HEK293 (cell line): ENCODE measurements around the gene ZBTB38.

ENCODE experiments used
- CTCF ChIA-PET: fragments of 350-600 bp; formaldehyde crosslinking; extraction: SDS; loops from one replicate; lab custom pipeline; 2021; ENCODE audit warnings: antibody characterized with exemption; lab: Yijun Ruan, JAX
- POLR2A ChIA-PET: fragments of 300-600 bp; formaldehyde crosslinking; extraction: SDS; loops from one replicate; lab custom pipeline; 2020; ENCODE audit warnings: antibody characterized with exemption, inconsistent platforms; lab: Yijun Ruan, JAX
- H3K27ac ChIP-seq: fragments of 200-500 bp; sonication (Bioruptor generic); 2 replicates; pipeline ENCODE4 v1.5.1; 2014; ENCODE audit warnings: low read depth, low read length, control low read depth, inconsistent platforms; ENCODE audit errors: extremely low read depth
- H3K36me3 ChIP-seq, 2 experiments: fragments of 200-500 bp in 1 of 2; sonication (Bioruptor generic) in 1 of 2; 1 replicate in 1 of 2; 2 replicates in 1 of 2; pipeline ENCODE4 v1.5.1; 2014 to 2017; ENCODE audit warnings: inconsistent platforms in 2 of 2, low read length in 2 of 2; ENCODE audit not compliant: control insufficient read depth in 2 of 2, insufficient read depth in 1 of 2
- H3K4me1 ChIP-seq: fragments of 200-500 bp; sonication (Bioruptor generic); 2 replicates; pipeline ENCODE4 v1.5.1; 2014; ENCODE audit warnings: mild to moderate bottlenecking, low read length, inconsistent platforms; ENCODE audit not compliant: control insufficient read depth, insufficient read depth
- H3K4me3 ChIP-seq: 2 replicates; pipeline ENCODE4 v1.5.1; 2011; ENCODE audit warnings: low read depth, mild to moderate bottlenecking, control low read depth, low read length, moderate library complexity
- H3K9me3 ChIP-seq: fragments of 200-500 bp; sonication (Bioruptor generic); 2 replicates; pipeline ENCODE4 v1.5.1; 2014; ENCODE audit warnings: low read depth, low read length, inconsistent platforms; ENCODE audit not compliant: control insufficient read depth, insufficient read depth
- BCL11B ChIP-seq: fragments of 450-650 bp; formaldehyde crosslinking; IDR thresholded peaks from 2 replicates; pipeline ENCODE4 v1.5.1; 2016; ENCODE audit warnings: low read depth, missing biosample characterization, missing genetic modification characterization
- GLI4 ChIP-seq: fragments of 450-650 bp; formaldehyde crosslinking; IDR thresholded peaks from 2 replicates; pipeline ENCODE4 v1.5.1; 2016; ENCODE audit warnings: missing biosample characterization, missing genetic modification characterization
- TSHZ1 ChIP-seq: fragments of 450-650 bp; formaldehyde crosslinking; IDR thresholded peaks from 2 replicates; pipeline ENCODE4 v1.5.1; 2016; ENCODE audit warnings: missing biosample characterization, missing genetic modification characterization, borderline replicate concordance
- ZBTB11 ChIP-seq: fragments of 450-650 bp; formaldehyde crosslinking; conservative IDR thresholded peaks from 2 replicates; pipeline ENCODE4 v1.5.1; 2016; ENCODE audit warnings: low read depth, missing biosample characterization, missing genetic modification characterization
- ZFHX2 ChIP-seq: fragments of 450-650 bp; formaldehyde crosslinking; conservative IDR thresholded peaks from 2 replicates; pipeline ENCODE4 v1.5.1; 2016; ENCODE audit warnings: missing biosample characterization, missing genetic modification characterization
- ZFP37 ChIP-seq: fragments of 450-650 bp; formaldehyde crosslinking; IDR thresholded peaks from 2 replicates; pipeline ENCODE4 v1.5.1; 2016; ENCODE audit warnings: missing biosample characterization, missing genetic modification characterization
- ZNF146 ChIP-seq: fragments of 450-650 bp; formaldehyde crosslinking; IDR thresholded peaks from 2 replicates; pipeline ENCODE4 v1.5.1; 2016; ENCODE audit warnings: missing biosample characterization, missing genetic modification characterization
- ZNF184 ChIP-seq: fragments of 450-650 bp; IDR thresholded peaks from 2 replicates; pipeline ENCODE4 v1.5.1; 2018; ENCODE audit warnings: missing biosample characterization, mild to moderate bottlenecking, missing genetic modification characterization
- ZNF211 ChIP-seq: fragments of 450-650 bp; formaldehyde crosslinking; IDR thresholded peaks from 2 replicates; pipeline ENCODE4 v1.5.1; 2016; ENCODE audit warnings: low read depth, missing biosample characterization, missing genetic modification characterization
- ZNF221 ChIP-seq: fragments of 450-650 bp; formaldehyde crosslinking; IDR thresholded peaks from 2 replicates; pipeline ENCODE4 v1.5.1; 2017; ENCODE audit warnings: missing biosample characterization, missing genetic modification characterization, borderline replicate concordance
- ZNF23 ChIP-seq: fragments of 450-650 bp; formaldehyde crosslinking; IDR thresholded peaks from 2 replicates; pipeline ENCODE4 v1.5.1; 2016; ENCODE audit warnings: missing biosample characterization, missing genetic modification characterization, borderline replicate concordance
- ZNF302 ChIP-seq: fragments of 450-650 bp; formaldehyde crosslinking; IDR thresholded peaks from 2 replicates; pipeline ENCODE4 v1.5.1; 2016; ENCODE audit warnings: missing biosample characterization, missing genetic modification characterization, low read depth
- ZNF354C ChIP-seq: fragments of 450-650 bp; formaldehyde crosslinking; IDR thresholded peaks from 2 replicates; pipeline ENCODE4 v1.5.1; 2016; ENCODE audit warnings: missing biosample characterization, missing genetic modification characterization, low read depth, borderline replicate concordance
- ZNF433 ChIP-seq: fragments of 450-650 bp; formaldehyde crosslinking; IDR thresholded peaks from 2 replicates; pipeline ENCODE4 v1.5.1; 2016; ENCODE audit warnings: missing biosample characterization, missing genetic modification characterization, low read depth
- ZNF529 ChIP-seq: fragments of 450-650 bp; formaldehyde crosslinking; IDR thresholded peaks from 2 replicates; pipeline ENCODE4 v1.5.1; 2017; ENCODE audit warnings: missing genetic modification characterization, missing biosample characterization; ENCODE audit not compliant: insufficient replicate concordance
- ZNF626 ChIP-seq: fragments of 450-650 bp; sonication (Bioruptor Pico); formaldehyde crosslinking; IDR thresholded peaks from 2 replicates; pipeline ENCODE4 v1.5.1; 2018; ENCODE audit warnings: missing biosample characterization, missing genetic modification characterization, inconsistent platforms
- ZNF629 ChIP-seq: fragments of 450-650 bp; formaldehyde crosslinking; IDR thresholded peaks from 2 replicates; pipeline ENCODE4 v1.5.1; 2017; ENCODE audit warnings: missing biosample characterization, missing genetic modification characterization
- ZNF654 ChIP-seq: fragments of 450-650 bp; formaldehyde crosslinking; IDR thresholded peaks from 2 replicates; pipeline ENCODE4 v1.5.1; 2016; ENCODE audit warnings: low read depth, missing biosample characterization, missing genetic modification characterization
- ZNF658 ChIP-seq: fragments of 450-650 bp; formaldehyde crosslinking; IDR thresholded peaks from 2 replicates; pipeline ENCODE4; 2016; ENCODE audit warnings: missing biosample characterization, missing genetic modification characterization
- ZNF837 ChIP-seq: fragments of 450-650 bp; formaldehyde crosslinking; IDR thresholded peaks from 2 replicates; pipeline ENCODE4 v1.5.1; 2016; ENCODE audit warnings: missing biosample characterization, missing genetic modification characterization
- ZSCAN23 ChIP-seq: fragments of 450-650 bp; formaldehyde crosslinking; IDR thresholded peaks from 2 replicates; pipeline ENCODE4 v1.5.1; 2016; ENCODE audit warnings: missing biosample characterization, missing genetic modification characterization
- TF ChIP-seq, protein P1 (sequence below): fragments of 450-650 bp; formaldehyde crosslinking; IDR thresholded peaks from 2 replicates; pipeline ENCODE4 v1.5.1; 2016; ENCODE audit warnings: missing biosample characterization, missing genetic modification characterization
- TF ChIP-seq, protein P2 (sequence below): fragments of 450-650 bp; formaldehyde crosslinking; IDR thresholded peaks from 2 replicates; pipeline ENCODE4 v1.5.1; 2016; ENCODE audit warnings: missing biosample characterization, missing genetic modification characterization

ZBTB38 gene

DNA sequence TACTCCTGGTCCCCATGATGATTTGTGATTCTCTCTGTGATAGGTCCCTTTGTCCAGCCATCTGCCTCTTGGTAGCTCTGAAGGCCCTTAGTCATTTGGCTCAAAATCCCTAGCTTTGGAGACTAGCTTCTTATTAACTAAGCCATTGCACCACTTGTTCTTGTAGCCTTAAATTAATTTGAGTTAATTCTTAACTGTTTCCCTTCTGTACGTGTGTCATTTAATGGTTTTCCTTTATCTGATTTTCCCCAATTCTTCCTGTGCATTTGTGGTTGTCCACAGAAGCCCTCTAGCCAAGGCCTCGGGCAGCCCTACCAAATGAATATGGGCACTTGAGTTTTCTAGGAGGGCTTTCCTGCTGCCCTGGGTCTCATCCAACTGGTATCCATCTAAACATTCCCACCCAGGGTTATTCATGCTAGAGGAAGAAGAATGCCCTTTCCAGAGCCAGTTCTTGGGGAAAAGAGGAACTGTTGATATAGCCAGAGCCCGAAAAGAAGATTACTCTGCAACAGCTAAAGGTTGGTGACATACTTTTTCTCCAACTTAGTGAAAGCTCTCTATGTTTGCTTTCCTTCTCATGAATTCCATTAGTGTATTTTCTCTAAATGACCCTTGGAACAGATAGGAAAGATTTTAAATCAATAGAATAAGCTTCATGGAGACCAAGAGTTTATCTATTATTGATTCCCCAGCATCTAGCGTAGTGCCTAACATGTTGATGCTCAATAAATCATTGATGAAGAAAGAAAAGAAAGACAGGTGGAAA lies 44.2 kb upstream of the ZBTB38 start:
- POLR2A ChIA-PET = no interaction called here
- CTCF ChIA-PET = interaction anchor here (2.8 kb wide), 1 partner anchor 12 kb away, joined by 8 read pairs; no protein-coding TSS in a partner anchor
- H3K27ac ChIP-seq = no peak overlapping the region

GRCh38 chr3:141326123-141326522 lies 42.2 kb upstream of the ZBTB38 start:
- Histone ChIP-seq H3K36me3 (no peaks in the 10 kb centered on the region), H3K4me1 (no peaks in the 10 kb centered on the region), H3K9me3 (no peaks in the 10 kb centered on the region), H3K4me3 (no peak overlapping the region), H3K27ac (no peak overlapping the region)
- ChIA-PET CTCF (interaction anchor here (0.7 to 1.0 kb wide), 3 partner anchors 14 to 26 kb away, joined by 3 to 5 read pairs (median 3); no protein-coding TSS in a partner anchor), POLR2A (no interaction called here)
- TF ChIP-seq ZNF211 (tag by site-specific recombination) = no peak
- TF ChIP-seq ZNF302 (tag by site-specific recombination) = no peak
- TF ChIP-seq, protein P1, sequence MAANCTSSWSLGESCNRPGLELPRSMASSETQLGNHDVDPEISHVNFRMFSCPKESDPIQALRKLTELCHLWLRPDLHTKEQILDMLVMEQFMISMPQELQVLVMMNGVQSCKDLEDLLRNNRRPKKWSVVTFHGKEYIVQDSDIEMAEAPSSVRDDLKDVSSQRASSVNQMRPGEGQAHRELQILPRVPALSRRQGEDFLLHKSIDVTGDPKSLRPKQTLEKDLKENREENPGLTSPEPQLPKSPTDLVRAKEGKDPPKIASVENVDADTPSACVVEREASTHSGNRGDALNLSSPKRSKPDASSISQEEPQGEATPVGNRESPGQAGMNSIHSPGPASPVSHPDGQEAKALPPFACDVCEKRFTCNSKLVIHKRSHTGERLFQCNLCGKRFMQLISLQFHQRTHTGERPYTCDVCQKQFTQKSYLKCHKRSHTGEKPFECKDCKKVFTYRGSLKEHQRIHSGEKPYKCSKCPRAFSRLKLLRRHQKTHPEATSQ = no peak
- TF ChIP-seq ZNF626 (tag by site-specific recombination) = no peak
- no peak for TF ChIP-seq ZNF629 (tag by site-specific recombination)
- no peak for TF ChIP-seq ZNF433
- TF ChIP-seq ZFP37 (tag by site-specific recombination) = no peak
- TF ChIP-seq ZBTB11 = no peak
- TF ChIP-seq ZNF654 (tag by site-specific recombination) = no peak
- TF ChIP-seq ZNF658 (tag by site-specific recombination) = no peak
- TF ChIP-seq BCL11B (tag by site-specific recombination) = no peak
- no peak for TF ChIP-seq ZNF184 (tag by site-specific recombination)

More for the DNA sequence above, 44.2 kb upstream of the ZBTB38 start:
- Histone ChIP-seq H3K36me3 (no peaks in the 10 kb centered on the region), H3K4me1 (no peaks in the 10 kb centered on the region), H3K4me3 (no peak overlapping the region), H3K9me3 (no peaks in the 10 kb centered on the region)
- TF ChIP-seq ZNF221 (tag by site-specific recombination) = no peak
- TF ChIP-seq ZSCAN23 = no peak

- POLR2A ChIA-PET = no interaction called here
- TF ChIP-seq ZNF146 (tag by site-specific recombination) (no peak), GLI4 (tag by site-specific recombination) (no peak), TSHZ1 (tag by site-specific recombination) (no peak), ZNF529 (tag by site-specific recombination) (no peak), ZNF23 (tag by site-specific recombination) (no peak), ZFHX2 (tag by site-specific recombination) (no peak), ZNF354C (no peak), ZNF837 (tag by site-specific recombination) (no peak)
- TF ChIP-seq, protein P2, sequence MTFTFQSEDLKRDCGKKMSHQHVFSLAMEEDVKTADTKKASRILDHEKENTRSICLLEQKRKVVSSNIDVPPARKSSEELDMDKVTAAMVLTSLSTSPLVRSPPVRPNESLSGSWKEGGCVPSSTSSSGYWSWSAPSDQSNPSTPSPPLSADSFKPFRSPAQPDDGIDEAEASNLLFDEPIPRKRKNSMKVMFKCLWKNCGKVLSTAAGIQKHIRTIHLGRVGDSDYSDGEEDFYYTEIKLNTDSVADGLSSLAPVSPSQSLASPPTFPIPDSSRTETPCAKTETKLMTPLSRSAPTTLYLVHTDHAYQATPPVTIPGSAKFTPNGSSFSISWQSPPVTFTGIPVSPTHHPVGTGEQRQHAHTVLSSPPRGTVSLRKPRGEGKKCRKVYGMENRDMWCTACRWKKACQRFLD (tag by site-specific recombination) = no peak
Measured at GRCh38 chr3:141326626-141327025, 41.7 kb upstream of the ZBTB38 start.

More at GRCh38 chr3:141326626-141327025, 41.7 kb upstream of the ZBTB38 start:
- no peak overlapping the region for H3K4me3 ChIP-seq
- no peaks in the 10 kb centered on the region for H3K36me3 ChIP-seq
- H3K9me3 ChIP-seq = no peaks in the 10 kb centered on the region
- no peak overlapping the region for H3K27ac ChIP-seq
- CTCF ChIA-PET = no interaction called here
- H3K4me1 ChIP-seq = no peaks in the 10 kb centered on the region
